Skeletal muscle cell (primary cell): ENCODE measurements around the gene VSTM2L.

Experiments used
- DNase-seq: peaks from one replicate; pipeline ENCODE4 v3.0.0-alpha.2; 2010; ENCODE audit warnings: low read depth
- H3K4me3 ChIP-seq: 2 replicates; pipeline ENCODE4 v1.5.1; 2011; ENCODE audit warnings: low read depth, mild to moderate bottlenecking, control low read depth, low read length, moderate library complexity

VSTM2L gene

GRCh38 chr20:37932074-37932473 is 29.1 kb downstream of the VSTM2L start:
- H3K4me3 ChIP-seq, result no peak overlapping the region
- DNase-seq, result no peak

GRCh38 chr20:37932919-37933318 is 30.0 kb downstream of the VSTM2L start:
- H3K4me3 ChIP-seq, result no peak overlapping the region
- no peak for DNase-seq

DNA sequence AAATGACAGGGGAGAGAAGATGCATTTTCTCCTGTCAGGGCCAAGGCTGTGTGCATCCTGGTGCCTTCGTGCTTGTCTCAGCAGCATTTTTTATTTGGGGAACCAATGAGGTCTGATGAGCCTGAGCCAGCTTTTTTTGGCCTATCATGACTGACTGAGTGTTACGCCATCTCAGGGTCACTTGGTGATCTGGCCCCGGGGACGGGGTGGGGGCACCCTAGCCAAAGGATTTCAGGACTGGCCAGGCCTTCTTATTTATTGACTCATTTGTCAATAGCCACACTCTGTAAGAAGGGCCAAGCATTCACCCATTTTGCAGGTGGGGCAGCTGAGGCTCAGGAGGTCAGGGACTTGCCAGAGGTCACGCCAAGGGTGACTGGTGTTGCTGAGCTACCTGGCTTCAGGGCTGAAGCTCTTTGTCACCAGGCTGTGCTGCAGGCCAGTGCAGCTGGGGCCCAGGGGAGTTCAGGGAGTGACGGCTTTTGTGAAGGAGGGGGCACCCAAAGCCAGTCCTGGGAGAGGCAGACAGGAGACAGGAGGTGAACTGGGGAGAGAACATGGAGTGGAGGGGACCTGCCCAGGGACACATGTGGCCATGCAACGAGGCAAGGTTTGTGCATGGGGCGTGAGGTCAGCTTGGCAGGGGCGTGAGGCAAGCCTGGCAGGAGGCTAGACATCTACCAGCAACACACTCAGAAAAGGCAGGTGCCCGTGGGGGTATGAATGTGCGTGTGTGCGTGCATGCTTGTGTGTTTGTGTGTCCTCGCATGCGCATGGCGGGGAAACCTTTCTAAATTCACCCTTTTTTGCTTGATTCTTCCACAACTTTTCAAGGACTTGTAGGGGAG is 31.1 kb downstream of the VSTM2L start:
- DNase-seq, result no peak
- H3K4me3 ChIP-seq, result no peak overlapping the region

- DNase-seq, result no peak
These were observed 31.9 kb downstream of the VSTM2L start for GRCh38 chr20:37934634-37935375.

GRCh38 chr20:37935435-37935834 is 32.5 kb downstream of the VSTM2L start:
- DNase-seq, result no peak
- no peak overlapping the region for H3K4me3 ChIP-seq

More at GRCh38 chr20:37934634-37935375, 31.9 kb downstream of the VSTM2L start:
- no peak overlapping the region for H3K4me3 ChIP-seq

- H3K4me3 ChIP-seq, result no peak overlapping the region
- DNase-seq, result no peak
These were observed 33.1 kb downstream of the VSTM2L start for GRCh38 chr20:37936041-37936440.

- no peak overlapping the region for H3K4me3 ChIP-seq
- no peak for DNase-seq
These were observed 33.5 kb downstream of the VSTM2L start for GRCh38 chr20:37936451-37936850.

DNA sequence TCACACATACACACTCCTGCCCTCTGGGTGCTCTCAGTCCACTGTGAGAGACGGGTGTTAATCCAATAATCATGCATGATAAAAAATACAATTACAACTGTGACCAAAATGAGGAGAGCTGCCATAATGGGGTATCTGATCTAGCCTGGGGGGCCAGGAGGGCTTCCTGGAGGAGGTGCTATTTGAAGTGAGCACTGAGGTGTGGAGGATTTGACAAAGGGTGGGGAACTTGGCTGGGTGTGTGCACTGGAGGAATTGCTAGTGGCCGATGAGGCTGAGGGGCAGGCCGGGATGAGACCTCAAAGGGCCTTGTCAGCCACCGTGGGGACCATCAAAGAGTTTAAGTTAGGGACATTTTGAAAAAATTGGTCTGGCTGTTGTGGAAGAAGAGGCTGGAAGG is 34.8 kb downstream of the VSTM2L start:
- DNase-seq, result no peak
- H3K4me3 ChIP-seq, result no peak overlapping the region

DNA sequence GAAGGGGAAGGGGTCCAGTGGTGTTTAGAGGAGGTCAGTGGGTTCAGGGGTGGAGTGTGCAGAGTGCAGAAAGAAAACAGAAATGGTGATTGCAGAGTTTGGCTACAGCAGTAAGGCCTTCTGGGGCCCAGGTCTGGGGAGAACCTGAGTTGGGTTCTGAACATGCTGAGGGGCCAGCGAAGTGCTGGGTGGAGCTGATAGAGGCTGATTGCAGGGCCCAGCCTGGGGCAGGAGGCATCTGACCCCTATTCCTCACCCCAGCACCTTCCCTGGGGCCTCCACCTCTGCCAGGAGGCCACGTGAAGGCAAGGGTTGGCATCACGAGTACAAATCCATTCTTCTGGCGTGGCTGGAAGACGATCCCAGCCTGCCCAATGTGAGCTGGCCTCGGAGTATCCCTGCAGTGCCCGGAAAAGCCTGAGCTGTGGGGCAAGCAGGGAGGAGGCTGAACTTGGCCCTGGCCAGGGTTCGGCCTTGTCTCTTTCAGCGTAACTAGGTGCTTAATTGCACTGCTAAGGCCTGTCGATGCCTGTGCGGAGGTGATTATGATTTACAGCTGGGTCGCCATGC is 35.3 kb downstream of the VSTM2L start:
- no peak overlapping the region for H3K4me3 ChIP-seq
- DNase-seq, result no peak

DNA sequence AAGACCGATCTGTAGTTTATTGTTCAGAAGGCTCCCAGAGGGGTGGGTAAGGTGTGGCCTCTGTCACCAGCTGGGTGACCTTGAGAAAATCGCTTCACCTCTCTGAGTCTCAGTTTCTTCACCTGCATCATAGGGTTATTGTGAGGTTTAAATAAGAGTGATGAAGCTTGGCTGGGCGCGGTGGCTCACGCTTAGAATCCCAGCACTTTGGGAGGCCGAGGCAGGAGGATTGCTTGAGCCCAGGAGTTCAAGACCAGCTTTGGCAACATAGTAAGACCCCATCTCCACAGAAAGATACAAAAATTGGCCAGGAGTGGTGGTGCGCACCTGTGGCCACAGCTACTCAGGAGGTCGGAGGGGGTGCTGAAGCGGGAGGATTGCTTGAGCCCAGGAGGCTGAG is 36.0 kb downstream of the VSTM2L start:
- no peak overlapping the region for H3K4me3 ChIP-seq

DNA sequence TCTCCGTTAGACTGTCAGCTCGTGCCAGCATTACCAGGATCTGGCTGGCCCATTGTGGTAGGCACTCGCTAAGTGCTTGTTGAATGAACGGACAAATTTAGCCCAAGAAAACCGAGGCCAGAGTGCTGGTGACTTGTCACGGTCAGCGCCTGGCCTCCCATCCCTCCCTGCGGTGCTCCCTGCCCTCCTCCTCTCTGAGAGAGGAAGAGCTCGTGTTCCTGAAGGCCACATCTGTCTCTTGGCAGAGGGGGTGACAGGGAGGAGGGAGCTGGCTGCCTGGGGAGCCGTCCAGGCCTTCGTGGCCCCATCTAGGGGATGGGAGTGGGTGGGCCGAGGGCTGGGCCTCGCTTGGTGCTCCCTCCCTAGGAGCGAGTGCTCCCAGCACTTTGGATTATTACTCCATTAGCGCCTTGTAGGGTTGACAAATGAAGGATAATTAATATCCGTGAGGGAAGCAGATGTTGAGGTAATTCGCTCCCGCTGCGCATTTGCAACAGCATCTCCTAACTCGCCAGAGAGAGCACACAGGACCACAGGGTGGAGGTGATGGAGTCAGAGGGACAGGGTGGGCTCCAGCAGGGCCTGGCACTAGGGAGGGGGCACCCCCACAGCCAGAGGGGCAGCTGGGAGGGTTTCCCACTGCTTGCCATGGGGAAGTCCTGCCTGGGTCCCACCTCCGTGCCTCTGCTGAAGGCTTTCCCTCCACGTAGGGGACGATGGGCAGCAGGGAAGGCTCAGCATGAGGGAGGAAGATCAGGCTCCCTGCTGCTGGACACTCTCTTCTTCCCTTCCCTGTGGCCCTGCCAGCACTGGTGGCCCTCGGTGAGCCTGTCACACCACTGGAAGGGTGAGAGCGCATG is 37.0 kb downstream of the VSTM2L start:
- DNase-seq, result no peak
- H3K4me3 ChIP-seq, result no peak overlapping the region

More for the DNA sequence above, 36.0 kb downstream of the VSTM2L start:
- DNase-seq, result no peak

GRCh38 chr20:37940858-37941257 is 37.9 kb downstream of the VSTM2L start:
- H3K4me3 ChIP-seq, result no peak overlapping the region
- no peak for DNase-seq

- DNase-seq, result no peak
- no peak overlapping the region for H3K4me3 ChIP-seq
These were observed 38.4 kb downstream of the VSTM2L start for GRCh38 chr20:37941332-37941731.

DNA sequence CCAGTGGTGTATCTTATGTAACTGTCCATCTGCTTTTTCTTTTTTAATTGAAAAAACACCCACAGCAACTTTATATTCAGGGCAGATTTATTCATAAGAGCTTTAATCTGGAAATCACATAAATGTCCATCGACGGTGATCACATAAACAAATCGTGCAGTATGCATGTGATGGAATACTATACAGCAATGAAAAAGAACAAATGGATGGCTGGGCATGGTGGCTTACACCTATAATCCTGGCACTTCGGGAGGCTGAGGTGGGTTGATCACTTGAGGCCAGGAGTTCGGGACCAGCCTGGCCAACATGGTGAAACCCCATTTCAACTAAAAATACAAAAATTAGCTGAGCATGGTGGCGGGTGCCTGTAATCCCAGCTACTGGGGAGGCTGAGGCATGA is 39.1 kb downstream of the VSTM2L start:
- no peak for DNase-seq
- H3K4me3 ChIP-seq, result no peak overlapping the region

GRCh38 chr20:37943033-37943432 is 40.1 kb downstream of the VSTM2L start:
- no peak for DNase-seq
- H3K4me3 ChIP-seq, result no peak overlapping the region

- H3K4me3 ChIP-seq, result no peak overlapping the region
- DNase-seq, result no peak
These were observed 40.9 kb downstream of the VSTM2L start for GRCh38 chr20:37943501-37944455.

DNA sequence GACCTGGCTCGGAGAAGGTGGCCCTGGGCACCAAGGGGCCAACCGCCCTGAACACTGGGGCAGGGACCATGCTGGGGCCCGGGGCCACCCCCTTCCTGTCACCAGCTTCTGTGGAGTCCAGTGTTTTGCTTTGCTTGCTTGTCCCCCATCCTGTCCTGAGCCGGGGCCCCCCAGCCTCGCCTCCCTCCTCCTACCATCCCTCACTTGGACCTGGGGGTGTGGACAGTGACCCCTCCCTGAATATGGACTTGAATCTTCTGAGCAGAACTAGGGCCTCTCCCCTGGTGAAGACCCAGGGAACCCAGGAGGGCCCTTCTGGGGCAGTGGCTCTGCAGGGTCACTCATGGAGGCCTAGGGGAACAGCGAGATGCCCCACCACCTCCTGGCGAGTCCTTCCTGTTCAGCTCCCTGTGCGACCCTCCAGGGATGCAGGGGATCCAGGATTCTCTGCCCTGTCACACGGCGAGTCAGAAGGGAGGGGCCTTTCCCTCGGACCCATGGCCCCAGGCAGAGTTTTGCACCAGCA is 41.6 kb downstream of the VSTM2L start:
- DNase-seq, result no peak
- no peak overlapping the region for H3K4me3 ChIP-seq

- H3K4me3 ChIP-seq, result no peak overlapping the region
- no peak for DNase-seq
These were observed 42.2 kb downstream of the VSTM2L start for GRCh38 chr20:37945091-37945547.
